ENCODE data around the gene ZNF862. TPM values are rescaled to one million over a fixed set of nuclear protein-coding genes. Genes with fewer than 3 reads are reported as not detected.

The ZNF862 gene
- total RNA-seq, 1 donor from 2014 or later, result 1.7 TPM

GRCh38 chr7:149869867-149870266 is 31.7 kb downstream of the ZNF862 start:
- Histone ChIP-seq H3K9me3 (no peaks in the 10 kb centered on the region), H3K27me3 (no peaks in the 10 kb centered on the region), H3K36me3 (peaks cover 0 to 22% of the 10 kb centered on the region in 2 donors), H3K4me3 (no peak overlapping the region), H3K4me1 (peaks cover 11% of the 10 kb centered on the region in 2 donors), H3K27ac (no peak overlapping the region)
- intact Hi-C loops (cut with DNase I), result loop anchor here (5.0 to 10.0 kb wide), 3 partner anchors 155 to 535 kb away; partner anchors contain the start of gene ZNF775
- TF ChIP-seq CTCF (IDR thresholded peaks at IDR 0.05), result no peak
- DNase-seq (ENCODE audit: low spot score in 2 of 2), result no peak

- H3K36me3 ChIP-seq, result peaks cover 0 to 18% of the 10 kb centered on the region in 2 donors
- no peak for TF ChIP-seq CTCF (IDR thresholded peaks at IDR 0.05)
- intact Hi-C loops (cut with DNase I), result loop anchor here (5.0 to 10.0 kb wide), 3 partner anchors 155 to 535 kb away; partner anchors contain the start of gene ZNF775
These were observed 32.1 kb downstream of the ZNF862 start for GRCh38 chr7:149870274-149870673.

GRCh38 chr7:149870701-149871483 is 32.7 kb downstream of the ZNF862 start:
- TF ChIP-seq CTCF (IDR thresholded peaks at IDR 0.05), result no peak
- Histone ChIP-seq H3K36me3 (peaks cover 0 to 11% of the 10 kb centered on the region in 2 donors), H3K9me3 (no peaks in the 10 kb centered on the region), H3K4me1 (peaks cover 11% of the 10 kb centered on the region in 2 donors), H3K4me3 (no peak overlapping the region), H3K27ac (no peak overlapping the region), H3K27me3 (no peaks in the 10 kb centered on the region)
- DNase-seq (ENCODE audit: low spot score in 2 of 2), result no peak
- intact Hi-C loops (cut with DNase I), result loop anchor here (5.0 to 10.0 kb wide), 3 partner anchors 156 to 534 kb away; partner anchors contain the start of gene ZNF775

More at GRCh38 chr7:149870274-149870673, 32.1 kb downstream of the ZNF862 start:
- no peaks in the 10 kb centered on the region for H3K9me3 ChIP-seq
- no peak overlapping the region for H3K4me3 ChIP-seq
- peaks cover 11% of the 10 kb centered on the region in 2 donors for H3K4me1 ChIP-seq
- no peak overlapping the region for H3K27ac ChIP-seq
- DNase-seq (ENCODE audit: low spot score in 2 of 2), result no peak
- no peaks in the 10 kb centered on the region for H3K27me3 ChIP-seq

- intact Hi-C loops (cut with DNase I), result loop anchor here (5.0 to 10.0 kb wide), 3 partner anchors 157 to 533 kb away; partner anchors contain the start of gene ZNF775
- no peak overlapping the region for H3K4me3 ChIP-seq
- no peaks in the 10 kb centered on the region for H3K9me3 ChIP-seq
- no peaks in the 10 kb centered on the region for H3K27me3 ChIP-seq
- H3K36me3 ChIP-seq, result peaks cover 0 to 5% of the 10 kb centered on the region in 2 donors
- H3K4me1 ChIP-seq, result peaks cover 11% of the 10 kb centered on the region in 2 donors
- no peak overlapping the region for H3K27ac ChIP-seq
- no peak for DNase-seq (ENCODE audit: low spot score in 2 of 2)
- TF ChIP-seq CTCF (IDR thresholded peaks at IDR 0.05), result no peak
These were observed 33.4 kb downstream of the ZNF862 start for GRCh38 chr7:149871576-149871975.

- Histone ChIP-seq H3K4me1 (peaks cover 11% of the 10 kb centered on the region in 2 donors), H3K27ac (peak overlapping the region; percentile 84 to 86), H3K9me3 (no peaks in the 10 kb centered on the region), H3K4me3 (peak overlapping the region; percentile 86 to 89), H3K27me3 (no peaks in the 10 kb centered on the region), H3K36me3 (no peaks in the 10 kb centered on the region)
- peak; percentile 70 to 89 for DNase-seq (ENCODE audit: low spot score in 2 of 2)
- TF ChIP-seq CTCF (IDR thresholded peaks at IDR 0.05), result peak in 2 of 3 experiments; percentile 12 to 19
- intact Hi-C loops (cut with DNase I), result loop anchor here (1.0 to 10.0 kb wide), 5 partner anchors 34 to 532 kb away; partner anchors contain the start of genes ZNF775 and ZNF862
These were observed 34.4 kb downstream of the ZNF862 start for GRCh38 chr7:149872419-149873073.

Measured in ascending aorta (tissue), 2 donors.